Esophagus squamous epithelium (tissue), 5 donors: ENCODE results near the gene TNFAIP8L1. TPM values are rescaled to one million over a fixed set of nuclear protein-coding genes. Genes with fewer than 3 reads are reported as not detected.

Experiments
- DNase-seq: peaks from one replicate; lab custom pipeline; 2025; lab: John Stamatoyannopoulos, UW
- H3K27ac ChIP-seq, 4 donors: fragments of 200-600 bp; sonication (generic); one replicate each; pipeline ENCODE4 v1.5.1; 2016 to 2019; ENCODE audit warnings: mild to moderate bottlenecking in 1 of 4
- H3K27me3 ChIP-seq, 4 donors: fragments of 200-600 bp; sonication (generic); 1 replicate in 3 of 4; 2 replicates in 1 of 4; pipeline versions ENCODE4 v1.5.1 to v1.6.0; 2017 to 2021; ENCODE audit warnings: antibody characterized with exemption in 1 of 4
- H3K36me3 ChIP-seq, 3 donors: fragments of 200-600 bp; sonication (generic); one replicate each; pipeline ENCODE4 v1.5.1; 2016 to 2019
- H3K4me1 ChIP-seq, 3 donors: fragments of 200-600 bp; sonication (generic); one replicate each; pipeline ENCODE4 v1.5.1; 2017 to 2019
- H3K4me3 ChIP-seq, 4 donors: fragments of 200-600 bp; sonication (generic); 1 replicate in 3 of 4; 2 replicates in 1 of 4; pipeline ENCODE4 v1.5.1; 2016 to 2019; ENCODE audit warnings: mild to moderate bottlenecking in 2 of 4, moderate library complexity in 1 of 4
- H3K9me3 ChIP-seq, 3 donors: fragments of 200-600 bp; sonication (generic); one replicate each; pipeline ENCODE4 v1.5.1; 2016 to 2019
- CTCF ChIP-seq, 6 experiments: fragments of 450-650 bp in 4 of 6; fragments of 200-600 bp in 2 of 6; sonication (generic) in 2 of 6; IDR thresholded peaks; one replicate each; pipeline ENCODE4 v1.5.1; 2016 to 2019; ENCODE audit warnings: antibody characterized with exemption in 6 of 6, mild to moderate bottlenecking in 4 of 6, moderate library complexity in 4 of 6
- POLR2A ChIP-seq, 4 donors: fragments of 450-650 bp; IDR thresholded peaks; one replicate each; pipeline ENCODE4 v1.6.1; 2017; ENCODE audit warnings: antibody characterized with exemption in 4 of 4, mild to moderate bottlenecking in 4 of 4, moderate library complexity in 3 of 4
- WGBS, 2 donors: methylation state at CpG; one replicate each; pipeline ENCODE4 v1.1.5; 2018; 5-methylcytosine and 5-hydroxymethylcytosine counted together
- intact Hi-C: fragments of 100-400 bp; cut with DNase I; formaldehyde crosslinking; loops from one replicate; pipeline ENCODE4 v1.15.0; 2022
- total RNA-seq, 4 donors: library from RNA; depleted of rRNA; stranded (reverse); fragments of >200 nt; gene quantifications; one replicate each; pipeline ENCODE4 v1.1.0, GENCODE V29; 2016
- donor health status: DM: yes; HTN: yes; CAD: no.

The TNFAIP8L1 gene
- total RNA-seq, 4 donors from 2014 or later = 3.6 to 6.2 (median 4.4) TPM

GRCh38 chr19:4640247-4641000 is 1.1 kb downstream of the TNFAIP8L1 start:
- DNase-seq = no peak
- peak overlapping the region in 3 of 4 donors; percentile 71 to 84 (median 79) for H3K27ac ChIP-seq
- peaks cover 0 to 7% (median 0%) of the 10 kb centered on the region in 4 donors for H3K27me3 ChIP-seq

GRCh38 chr19:4641132-4641531 is 1.8 kb downstream of the TNFAIP8L1 start:
- H3K4me1 ChIP-seq = peaks cover 21 to 43% (median 29%) of the 10 kb centered on the region in 3 donors
- peak overlapping the region in 2 of 4 donors; percentile 79 to 84 for H3K27ac ChIP-seq
- peak overlapping the region in 3 of 4 donors; percentile 63 to 89 (median 70) for H3K4me3 ChIP-seq
- intact Hi-C loops = no loop called here
- no peaks in the 10 kb centered on the region for H3K9me3 ChIP-seq
- no peak for DNase-seq
- WGBS, 2 donors = 78 to 100% methylated on average over 2 to 8 of the region's 14 CpGs
- H3K36me3 ChIP-seq = no peaks in the 10 kb centered on the region
- H3K27me3 ChIP-seq = peaks cover 0 to under 1% (median 0%) of the 10 kb centered on the region in 4 donors
- TF ChIP-seq CTCF (IDR thresholded peaks at IDR 0.05) (no peak), POLR2A (IDR thresholded peaks at IDR 0.05) (no peak)

More at GRCh38 chr19:4640247-4641000, 1.1 kb downstream of the TNFAIP8L1 start:
- Histone ChIP-seq H3K9me3 (no peaks in the 10 kb centered on the region), H3K4me3 (peak overlapping the region; percentile 63 to 89 (median 66)), H3K4me1 (peaks cover 27 to 50% (median 35%) of the 10 kb centered on the region in 3 donors), H3K36me3 (no peaks in the 10 kb centered on the region)
- WGBS, 2 donors = 51 to 70% methylated on average over 4 to 7 of the region's 17 CpGs
- TF ChIP-seq POLR2A (IDR thresholded peaks at IDR 0.05) (no peak), CTCF (IDR thresholded peaks at IDR 0.05) (no peak)
- intact Hi-C loops = no loop called here

GRCh38 chr19:4642625-4643024 is 3.3 kb downstream of the TNFAIP8L1 start:
- H3K27ac ChIP-seq = no peak overlapping the region
- 77 to 93% methylated on average over 5 to 6 of the region's 6 CpGs for WGBS, 2 donors
- intact Hi-C loops = no loop called here
- no peaks in the 10 kb centered on the region for H3K36me3 ChIP-seq
- H3K9me3 ChIP-seq = no peaks in the 10 kb centered on the region
- no peak for DNase-seq
- H3K4me3 ChIP-seq = no peak overlapping the region
- TF ChIP-seq POLR2A (IDR thresholded peaks at IDR 0.05) (no peak), CTCF (IDR thresholded peaks at IDR 0.05) (no peak)
- no peaks in the 10 kb centered on the region for H3K27me3 ChIP-seq
- H3K4me1 ChIP-seq = peaks cover 21 to 44% (median 29%) of the 10 kb centered on the region in 3 donors

GRCh38 chr19:4645718-4646117 is 6.4 kb downstream of the TNFAIP8L1 start:
- WGBS, 2 donors = 93 to 100% methylated on average over 4 of the region's 4 CpGs

More at GRCh38 chr19:4645718-4646117, 6.4 kb downstream of the TNFAIP8L1 start:
- peaks cover 9 to 45% (median 15%) of the 10 kb centered on the region in 3 donors for H3K4me1 ChIP-seq
- DNase-seq = no peak
- no peak overlapping the region for H3K4me3 ChIP-seq
- peak overlapping the region in 1 of 4 donors; percentile 56 for H3K27ac ChIP-seq
- H3K27me3 ChIP-seq = no peaks in the 10 kb centered on the region
- H3K9me3 ChIP-seq = no peaks in the 10 kb centered on the region
- TF ChIP-seq POLR2A (IDR thresholded peaks at IDR 0.05) = no peak
- no peak for TF ChIP-seq CTCF (IDR thresholded peaks at IDR 0.05)
- no peaks in the 10 kb centered on the region for H3K36me3 ChIP-seq
- intact Hi-C loops = no loop called here
